GM23248 (cell line): ENCODE measurements around the gene NDFIP2. TPM values are rescaled to one million over a fixed set of nuclear protein-coding genes. Genes with fewer than 3 reads are reported as not detected.

Source experiments
- DNase-seq: peaks from one replicate; pipeline ENCODE4 v3.0.0-alpha.2; 2015
- H2AFZ ChIP-seq: fragments of 200-600 bp; sonication (generic); 2 replicates; pipeline ENCODE4 v1.6.1; 2016; ENCODE audit warnings: antibody characterized with exemption
- H3F3A ChIP-seq: fragments of 200-600 bp; sonication (generic); 2 replicates; pipeline ENCODE4 v1.6.1; 2016; ENCODE audit warnings: mild to moderate bottlenecking, antibody characterized with exemption, mixed run types; ENCODE audit not compliant: insufficient read depth
- H3K27ac ChIP-seq: fragments of 200-600 bp; sonication (generic); 2 replicates; pipeline ENCODE4 v1.5.1; 2016; ENCODE audit warnings: mild to moderate bottlenecking
- H3K27me3 ChIP-seq: fragments of 200-600 bp; sonication (generic); replicated peaks from 2 replicates; pipeline ENCODE4 v1.6.1; 2016; ENCODE audit warnings: mild to moderate bottlenecking; ENCODE audit not compliant: insufficient read depth
- H3K36me3 ChIP-seq: fragments of 200-600 bp; sonication (generic); 2 replicates; pipeline ENCODE4 v1.6.1; 2016; ENCODE audit warnings: low read depth, mild to moderate bottlenecking
- H3K4me1 ChIP-seq: fragments of 200-600 bp; sonication (generic); 2 replicates; pipeline ENCODE4 v1.6.1; 2016; ENCODE audit warnings: mild to moderate bottlenecking; ENCODE audit not compliant: insufficient read depth
- H3K4me2 ChIP-seq: fragments of 200-600 bp; sonication (generic); one replicate; pipeline ENCODE4 v1.6.1; 2016; ENCODE audit warnings: mild to moderate bottlenecking; ENCODE audit not compliant: unreplicated experiment
- H3K4me3 ChIP-seq: fragments of 200-600 bp; sonication (generic); 2 replicates; pipeline ENCODE4 v1.5.1; 2016; ENCODE audit warnings: mild to moderate bottlenecking
- H3K79me2 ChIP-seq: fragments of 200-600 bp; sonication (generic); 2 replicates; pipeline ENCODE4 v1.6.1; 2016; ENCODE audit warnings: mild to moderate bottlenecking; ENCODE audit not compliant: insufficient read depth
- H3K9ac ChIP-seq: fragments of 200-600 bp; sonication (generic); 2 replicates; pipeline ENCODE4 v1.6.1; 2016; ENCODE audit warnings: mild to moderate bottlenecking
- H3K9me2 ChIP-seq: fragments of 200-600 bp; sonication (generic); 2 replicates; pipeline ENCODE4 v1.6.1; 2016; ENCODE audit warnings: mixed run types, mild to moderate bottlenecking, moderate library complexity; ENCODE audit not compliant: insufficient read depth
- H3K9me3 ChIP-seq: fragments of 200-600 bp; sonication (generic); one replicate; pipeline ENCODE4 v1.6.1; 2017; ENCODE audit warnings: low read depth
- H4K20me1 ChIP-seq: fragments of 200-600 bp; sonication (generic); 2 replicates; pipeline ENCODE4 v1.6.0; 2016; ENCODE audit not compliant: insufficient read depth
- EZH2 ChIP-seq: fragments of 200-600 bp; sonication (generic); IDR thresholded peaks from 2 replicates; pipeline ENCODE4 v1.6.1; 2018; ENCODE audit warnings: antibody characterized with exemption, mild to moderate bottlenecking; ENCODE audit not compliant: insufficient read depth, poor library complexity, severe bottlenecking
- EZH2phosphoT487 ChIP-seq: fragments of 200-600 bp; sonication (generic); IDR thresholded peaks from 2 replicates; pipeline ENCODE4 v1.6.1; 2018; ENCODE audit warnings: antibody characterized with exemption, moderate library complexity, mild to moderate bottlenecking, low read depth; ENCODE audit not compliant: insufficient read depth
- WGBS, 2 experiments: methylation state at CpG; one replicate each; pipeline ENCODE4 v1.1.6; 2015 to 2017; ENCODE audit warnings: low lambda C conversion rate in 2 of 2, low coverage in 1 of 2; ENCODE audit errors: missing lambda C conversion rate in 2 of 2; 5-methylcytosine and 5-hydroxymethylcytosine counted together
- in situ Hi-C: fragments of 300-500 bp; cut with MboI; formaldehyde crosslinking; loops from 2 replicates; pipeline ENCODE4 v1.15.0; 2020
- polyA plus RNA-seq: library from polyadenylated mRNA; unstranded; fragments of >200 nt; fragmentation: Nextera tagmentation; extraction: Ambion mirVana; gene quantifications from 2 replicates; pipeline ENCODE4 v1.2.1, GENCODE V29; 2016
- total RNA-seq: library from RNA; depleted of rRNA; stranded (reverse); fragments of >200 nt; shearing (Covaris generic); gene quantifications from 2 replicates; pipeline ENCODE4 v1.2.3, GENCODE V29; 2014

NDFIP2 gene
- total and polyA plus RNA-seq, 2 experiments from 2014 or later, result 98.1 to 109 TPM

DNA sequence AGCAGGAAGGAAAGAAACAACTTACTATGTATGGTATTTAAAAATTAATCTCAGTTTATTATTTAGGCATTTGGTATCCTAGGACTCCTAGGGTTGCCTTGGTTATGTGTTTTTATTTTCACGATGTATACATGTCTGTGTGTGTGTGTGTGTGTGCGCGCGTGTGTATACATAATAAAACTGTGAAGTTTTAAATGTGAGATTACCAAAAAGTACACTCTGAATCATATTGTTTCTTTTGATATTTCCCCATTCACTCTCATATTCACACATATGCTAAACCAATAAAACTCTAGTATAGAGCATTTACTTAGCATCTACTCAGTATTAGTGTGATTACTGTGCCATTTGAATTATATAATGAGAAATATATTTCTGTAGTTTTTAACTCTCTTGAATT lies 30.8 kb upstream of the NDFIP2 start:
- peaks cover 15% of the 10 kb centered on the region for H3F3A ChIP-seq
- DNase-seq, result no peak
- WGBS, 2 experiments, result 97 to 98% methylated on average over 4 of the region's 4 CpGs
- H3K36me3 ChIP-seq, result no peaks in the 10 kb centered on the region
- H3K4me1 ChIP-seq, result peaks cover 17% of the 10 kb centered on the region
- H3K4me3 ChIP-seq, result no peak overlapping the region
- no peaks in the 10 kb centered on the region for H4K20me1 ChIP-seq
- in situ Hi-C loops, result no loop called here
- no peak overlapping the region for H3K27ac ChIP-seq
- no peaks in the 10 kb centered on the region for H3K79me2 ChIP-seq
- no peaks in the 10 kb centered on the region for H3K27me3 ChIP-seq
- H3K9ac ChIP-seq, result no peak overlapping the region
- no peak overlapping the region for H3K4me2 ChIP-seq
- H2AFZ ChIP-seq, result no peak overlapping the region
- no peaks in the 10 kb centered on the region for H3K9me2 ChIP-seq
- TF ChIP-seq EZH2 (no peak), EZH2phosphoT487 (no peak)
- no peaks in the 10 kb centered on the region for H3K9me3 ChIP-seq

GRCh38 chr13:79451500-79451962 lies 29.4 kb upstream of the NDFIP2 start:
- DNase-seq, result peak; percentile 98
- Histone ChIP-seq H3K9me3 (no peaks in the 10 kb centered on the region), H3K27me3 (no peaks in the 10 kb centered on the region), H4K20me1 (no peaks in the 10 kb centered on the region), H3K4me1 (peaks cover 29% of the 10 kb centered on the region), H3F3A (peaks cover 24% of the 10 kb centered on the region), H3K4me3 (0 out of 2 replicates have a peak overlapping the region, but pooled peaks have one; percentile 7), H3K9ac (peak overlapping the region; percentile 23), H3K4me2 (peak overlapping the region; percentile 71), H3K9me2 (no peaks in the 10 kb centered on the region), H3K79me2 (no peaks in the 10 kb centered on the region), H3K27ac (peak overlapping the region; percentile 75), H2AFZ (peak overlapping the region; percentile 8; the same call in 1 of the 2 replicates), H3K36me3 (no peaks in the 10 kb centered on the region)
- in situ Hi-C loops, result no loop called here
- TF ChIP-seq EZH2phosphoT487 (no peak), EZH2 (no peak)
- WGBS, 2 experiments, result 0% methylated on average over 3 of the region's 3 CpGs

- no peak for TF ChIP-seq EZH2
- TF ChIP-seq EZH2phosphoT487, result no peak
- Histone ChIP-seq H3K27me3 (no peaks in the 10 kb centered on the region), H3F3A (peaks cover 32% of the 10 kb centered on the region), H2AFZ (peak overlapping the region; percentile 8; the same call in 1 of the 2 replicates), H4K20me1 (no peaks in the 10 kb centered on the region), H3K79me2 (no peaks in the 10 kb centered on the region), H3K9me2 (no peaks in the 10 kb centered on the region), H3K9me3 (no peaks in the 10 kb centered on the region), H3K9ac (peak overlapping the region; percentile 23), H3K36me3 (no peaks in the 10 kb centered on the region), H3K4me3 (no peak overlapping the region), H3K27ac (peak overlapping the region; percentile 75), H3K4me1 (peaks cover 37% of the 10 kb centered on the region), H3K4me2 (peak overlapping the region; percentile 71)
- in situ Hi-C loops, result no loop called here
- 66% methylated on average over 3 of the region's 3 CpGs for WGBS, 2 experiments
- no peak for DNase-seq
These were observed 28.6 kb upstream of the NDFIP2 start for GRCh38 chr13:79452239-79452913.

GRCh38 chr13:79455331-79455730 lies 25.6 kb upstream of the NDFIP2 start:
- WGBS, 2 experiments, result 58 to 63% methylated on average over 7 of the region's 7 CpGs
- H3K9ac ChIP-seq, result no peak overlapping the region
- H4K20me1 ChIP-seq, result no peaks in the 10 kb centered on the region
- peak overlapping the region; percentile 19 for H3K4me2 ChIP-seq
- H3K9me2 ChIP-seq, result no peaks in the 10 kb centered on the region
- no peaks in the 10 kb centered on the region for H3K36me3 ChIP-seq
- H3K9me3 ChIP-seq, result no peaks in the 10 kb centered on the region
- H3K4me3 ChIP-seq, result no peak overlapping the region; the same call in 1 of the 2 replicates
- DNase-seq, result peak; percentile 62
- peak overlapping the region; percentile 65 for H3K27ac ChIP-seq
- H2AFZ ChIP-seq, result no peak overlapping the region
- in situ Hi-C loops, result no loop called here
- no peaks in the 10 kb centered on the region for H3K79me2 ChIP-seq
- H3F3A ChIP-seq, result peaks cover 35% of the 10 kb centered on the region
- peaks cover 52% of the 10 kb centered on the region for H3K4me1 ChIP-seq
- H3K27me3 ChIP-seq, result no peaks in the 10 kb centered on the region
- TF ChIP-seq EZH2phosphoT487 (no peak), EZH2 (no peak)
